DMS114 treated with DMSO at 0.1 percent for 48 hours (cell line): ENCODE measurements around the gene PPARG.

ENCODE experiments used
- DNase-seq: peaks from one replicate; lab custom pipeline; 2025; ENCODE audit not compliant: unreplicated experiment; lab: John Stamatoyannopoulos, UW

PPARG gene

GRCh38 chr3:12342151-12342550 is 53.3 kb downstream of the PPARG start:
- DNase-seq = no peak

- DNase-seq = no peak
These were observed 54.2 kb downstream of the PPARG start for GRCh38 chr3:12343047-12343501.

DNA sequence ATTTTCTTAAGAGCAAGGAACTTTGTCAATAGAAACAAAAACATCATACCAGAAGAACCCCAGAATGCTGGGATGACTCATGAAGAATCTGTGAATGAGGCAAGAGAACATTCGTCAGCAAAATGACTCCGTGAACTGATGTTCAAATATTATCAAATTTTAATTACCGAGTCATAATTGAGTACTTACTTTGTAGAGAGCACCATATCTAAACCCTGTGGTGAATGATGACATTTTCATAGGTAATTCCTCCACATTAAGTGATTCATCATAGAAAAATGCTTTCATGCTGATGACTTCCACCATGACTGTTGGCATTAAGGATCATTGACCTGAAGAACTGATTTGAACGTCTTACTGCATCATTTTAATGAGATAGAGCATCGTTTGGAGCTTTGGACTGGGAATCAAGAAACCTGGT is 56.3 kb downstream of the PPARG start:
- DNase-seq = no peak

DNA sequence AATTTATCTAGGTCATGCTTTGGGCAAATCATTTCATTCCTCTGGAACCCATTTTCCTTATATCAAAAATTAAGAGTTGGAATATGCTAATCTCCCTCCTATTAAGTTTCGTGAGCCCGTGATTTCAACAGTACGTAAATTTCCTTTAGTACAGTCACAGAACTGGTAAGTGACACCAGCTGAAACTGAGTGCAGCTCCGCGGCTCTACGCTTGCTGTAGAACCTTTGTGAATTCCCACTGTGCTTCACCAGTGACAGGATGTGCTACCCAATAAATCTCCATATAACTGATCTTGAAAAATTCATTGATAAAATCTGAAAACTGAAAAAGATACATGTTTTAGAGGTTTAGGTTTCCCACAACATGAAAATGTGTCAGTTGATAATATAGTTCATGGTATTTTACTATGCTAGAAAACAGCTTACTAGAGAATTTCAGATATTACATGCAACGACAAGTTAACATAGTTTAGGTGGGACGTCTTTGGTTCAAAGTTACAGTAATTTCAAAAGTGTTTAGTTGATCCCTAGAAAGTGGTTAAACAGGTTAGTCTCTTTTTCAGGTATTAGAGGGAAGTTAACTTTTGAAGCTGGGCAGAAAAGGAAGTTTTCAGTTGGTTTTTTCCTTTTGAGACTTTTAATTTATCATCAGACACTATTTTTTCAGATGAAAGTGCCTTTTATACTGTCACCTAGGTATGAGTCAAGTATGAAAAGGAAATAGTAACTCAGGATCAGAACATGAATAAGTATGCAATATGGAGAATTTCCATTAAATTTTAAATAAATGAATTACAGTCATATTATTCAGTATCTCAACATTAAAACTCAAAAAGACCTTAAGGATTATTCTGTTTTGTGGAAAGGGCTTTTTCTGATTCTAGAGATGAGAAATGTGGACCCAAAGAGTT is 57.0 kb downstream of the PPARG start:
- DNase-seq = no peak

GRCh38 chr3:12347301-12347700 is 58.4 kb downstream of the PPARG start:
- DNase-seq = no peak

DNA sequence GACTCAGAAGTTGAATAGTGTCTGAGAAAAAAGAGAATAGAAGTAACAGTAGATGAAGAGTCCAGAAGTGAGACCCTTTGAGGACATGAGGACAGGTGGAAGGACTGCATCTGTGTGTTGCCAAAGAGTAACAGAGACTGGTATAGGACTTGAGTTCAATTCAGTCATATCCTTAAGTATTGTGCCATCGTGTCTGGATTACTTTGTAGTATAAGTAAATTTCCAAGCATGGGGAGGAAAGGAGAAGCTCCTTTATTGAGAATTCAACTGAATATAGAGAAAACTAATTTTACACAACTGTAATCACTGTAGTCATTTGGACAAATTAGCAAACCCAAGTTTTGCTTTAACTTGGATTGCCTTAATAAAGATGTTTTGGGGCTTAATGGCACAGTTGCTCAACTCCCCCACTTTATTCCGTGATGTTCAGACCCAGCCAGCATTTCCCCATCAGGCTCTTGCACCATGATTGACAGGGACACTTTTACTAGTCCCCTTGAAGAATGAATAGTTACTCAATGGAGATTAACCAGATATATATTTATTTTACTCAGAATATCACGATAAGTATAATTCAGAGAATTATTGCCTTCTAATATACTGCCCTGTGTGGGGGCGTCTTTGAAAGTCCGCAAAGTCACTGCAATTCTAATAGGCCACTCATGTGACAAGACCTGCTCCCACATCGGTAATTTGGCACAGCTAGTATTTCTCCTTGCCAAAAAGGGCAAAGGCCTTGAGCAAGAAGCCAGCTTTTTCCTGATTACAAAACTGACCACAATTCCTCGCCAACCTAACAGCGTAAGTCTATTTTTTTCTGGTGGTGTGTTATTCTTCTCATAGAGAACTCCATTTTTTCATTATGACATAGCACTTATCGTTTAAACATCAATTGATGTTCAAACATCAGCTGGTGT is 61.3 kb downstream of the PPARG start:
- no peak for DNase-seq

DNA sequence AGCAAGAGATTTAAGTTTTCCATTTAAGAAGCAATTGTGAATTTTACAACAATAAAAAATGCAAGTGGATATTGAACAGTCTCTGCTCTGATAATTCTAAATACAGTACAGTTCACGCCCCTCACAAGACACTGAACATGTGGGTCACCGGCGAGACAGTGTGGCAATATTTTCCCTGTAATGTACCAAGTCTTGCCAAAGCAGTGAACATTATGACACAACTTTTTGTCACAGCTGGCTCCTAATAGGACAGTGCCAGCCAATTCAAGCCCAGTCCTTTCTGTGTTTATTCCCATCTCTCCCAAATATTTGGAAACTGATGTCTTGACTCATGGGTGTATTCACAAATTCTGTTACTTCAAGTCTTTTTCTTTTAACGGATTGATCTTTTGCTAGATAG is 62.3 kb downstream of the PPARG start:
- DNase-seq = no peak

DNA sequence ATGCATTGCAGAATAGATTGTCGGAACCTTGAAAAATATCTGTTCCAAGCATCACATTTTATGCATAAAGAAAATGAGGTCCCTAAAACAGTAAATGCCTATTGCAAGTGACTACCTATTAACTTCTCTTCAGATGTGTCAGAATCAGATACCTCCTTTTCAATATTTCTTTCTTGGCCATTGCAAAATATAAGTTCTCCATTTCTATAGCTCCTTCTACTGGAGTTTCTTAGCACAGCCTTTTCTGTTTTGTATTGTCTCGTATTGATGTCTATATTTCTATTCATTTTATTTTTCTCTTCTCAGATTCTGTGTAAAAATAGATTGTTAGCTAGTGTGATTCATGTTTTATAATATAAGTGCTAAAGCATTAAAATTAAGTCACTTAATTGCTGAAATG is 63.4 kb downstream of the PPARG start:
- DNase-seq = no peak

DNA sequence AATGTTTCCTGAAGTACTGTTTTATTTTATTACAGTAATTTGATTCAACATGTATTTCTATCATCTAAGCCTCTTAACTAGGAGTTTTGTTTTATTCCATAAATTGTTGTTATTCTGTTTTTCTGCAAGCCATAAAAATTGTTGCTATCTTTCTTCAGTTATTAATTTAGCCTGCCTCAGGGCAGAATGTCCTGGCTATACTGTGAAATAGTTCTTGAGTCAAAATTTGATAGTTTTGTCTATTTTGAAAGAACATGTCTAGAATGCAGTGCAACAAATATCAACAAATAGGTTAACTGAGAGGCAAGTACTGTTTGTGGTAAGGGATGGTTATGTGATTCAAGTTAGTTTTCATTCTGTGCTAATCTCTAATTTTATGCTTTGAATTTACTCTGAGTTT is 63.9 kb downstream of the PPARG start:
- no peak for DNase-seq

DNA sequence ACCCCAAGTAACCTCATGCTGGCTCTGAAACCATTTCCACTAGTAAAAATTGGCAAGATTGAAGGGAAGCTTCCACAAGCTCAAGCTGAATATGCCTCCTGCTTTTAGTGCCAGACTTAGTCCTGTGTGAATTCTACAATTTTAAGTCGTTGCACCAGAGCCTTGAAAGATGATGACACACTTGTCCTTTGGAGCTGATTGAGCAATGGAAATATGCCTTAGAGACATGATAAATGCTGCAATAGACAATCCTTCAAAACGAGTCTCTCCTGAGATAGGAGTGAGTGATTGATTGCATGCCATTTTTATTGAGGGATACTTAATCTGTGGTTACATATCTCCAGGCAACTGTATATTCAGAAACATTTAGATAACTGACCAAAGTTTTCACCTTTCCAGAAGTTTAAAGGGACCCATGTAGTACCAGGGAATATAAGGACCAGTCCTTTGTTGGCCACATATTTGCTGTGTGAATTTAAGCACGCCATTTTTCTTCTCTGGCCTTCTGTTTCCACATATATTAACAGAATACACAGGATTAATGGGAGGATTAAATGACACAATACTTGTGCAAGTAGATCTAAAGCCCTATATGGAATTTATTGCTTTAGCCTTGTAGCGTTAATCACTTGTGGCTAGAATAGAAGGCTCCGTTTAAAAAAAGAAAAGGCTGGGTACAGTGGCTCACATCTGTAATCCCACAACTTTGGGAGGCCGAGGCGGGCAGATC is 65.1 kb downstream of the PPARG start:
- DNase-seq = no peak

DNA sequence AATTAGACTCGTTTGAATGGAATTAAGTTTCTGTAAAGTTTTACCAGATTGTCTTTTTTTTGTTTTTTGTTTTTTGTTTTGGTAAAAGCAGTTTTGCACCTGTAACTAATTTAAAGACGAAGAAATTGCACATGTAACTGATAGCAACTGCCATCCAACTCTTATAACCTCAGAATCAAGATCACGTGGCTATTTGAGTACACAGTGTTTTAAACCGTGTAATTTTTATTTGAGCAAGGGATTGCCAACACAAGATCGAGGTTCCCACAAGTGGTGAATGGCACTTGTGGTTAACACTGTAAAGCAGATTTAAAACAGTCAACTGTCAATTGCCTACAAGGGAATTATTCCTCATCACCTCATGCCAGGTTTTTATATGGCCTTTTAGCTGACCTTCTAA is 67.3 kb downstream of the PPARG start:
- no peak for DNase-seq

DNA sequence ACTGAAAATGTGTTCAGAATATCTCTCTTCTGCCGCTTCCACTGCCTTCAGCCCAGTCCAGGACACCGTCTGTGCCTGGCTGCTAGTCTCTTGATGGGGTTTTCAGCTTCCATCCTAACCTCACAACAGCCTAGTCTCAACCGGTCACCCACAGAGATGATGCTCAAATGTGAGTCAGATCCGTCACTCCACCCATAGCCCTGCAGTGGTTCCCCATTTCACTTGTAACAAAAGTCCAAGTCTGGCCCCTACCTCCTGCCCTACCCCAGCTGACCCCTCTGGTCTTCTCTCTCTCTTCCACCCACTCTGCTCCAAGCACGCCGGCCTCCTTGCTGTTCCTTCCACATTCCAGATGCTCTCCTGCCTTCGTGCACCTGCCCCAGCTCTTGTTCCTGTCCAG is 68.1 kb downstream of the PPARG start:
- no peak for DNase-seq

GRCh38 chr3:12357456-12357855 is 68.6 kb downstream of the PPARG start:
- DNase-seq = no peak

GRCh38 chr3:12363397-12364195 is 74.7 kb downstream of the PPARG start:
- no peak for DNase-seq

GRCh38 chr3:12367346-12367745 is 78.5 kb downstream of the PPARG start:
- no peak for DNase-seq

DNA sequence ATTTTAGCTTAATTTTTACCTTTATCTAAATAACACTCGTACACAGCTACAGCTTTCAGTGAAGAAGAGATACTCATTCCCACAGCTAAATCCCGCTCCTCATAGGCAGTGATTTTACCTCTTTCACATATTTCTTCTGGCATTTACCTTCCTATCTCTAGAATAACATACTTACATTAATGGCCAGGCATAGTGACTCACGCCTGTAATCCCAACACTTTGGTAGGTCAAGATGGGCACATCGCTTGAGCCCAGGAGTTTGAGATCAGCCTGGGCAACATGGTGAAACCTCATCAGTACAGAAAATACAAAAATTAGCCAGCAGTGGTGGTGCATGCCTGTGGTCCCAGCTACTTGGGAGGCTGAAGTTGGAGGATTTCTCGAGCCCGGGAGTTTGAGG is 80.2 kb downstream of the PPARG start:
- DNase-seq = no peak

- no peak for DNase-seq
These were observed 80.7 kb downstream of the PPARG start for GRCh38 chr3:12369598-12369997.

DNA sequence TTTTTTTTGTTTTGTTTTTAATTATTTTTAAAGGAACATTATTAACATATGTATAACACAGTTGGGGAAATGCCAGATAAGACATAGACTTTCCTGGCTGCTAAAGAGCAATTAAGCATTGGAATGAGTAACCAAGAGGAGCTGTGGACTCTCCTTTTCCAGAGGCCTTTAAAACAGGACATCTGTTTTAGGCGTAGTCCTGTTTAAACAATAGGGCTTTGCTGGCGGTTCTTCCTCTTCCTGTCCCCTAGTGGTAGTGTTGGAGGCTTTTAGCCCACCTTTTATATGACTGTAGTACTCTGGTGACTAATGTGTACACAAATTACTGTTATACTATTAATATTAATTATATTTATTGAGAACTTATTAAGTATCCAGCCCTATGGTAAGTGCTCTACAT is 81.9 kb downstream of the PPARG start:
- no peak for DNase-seq

DNA sequence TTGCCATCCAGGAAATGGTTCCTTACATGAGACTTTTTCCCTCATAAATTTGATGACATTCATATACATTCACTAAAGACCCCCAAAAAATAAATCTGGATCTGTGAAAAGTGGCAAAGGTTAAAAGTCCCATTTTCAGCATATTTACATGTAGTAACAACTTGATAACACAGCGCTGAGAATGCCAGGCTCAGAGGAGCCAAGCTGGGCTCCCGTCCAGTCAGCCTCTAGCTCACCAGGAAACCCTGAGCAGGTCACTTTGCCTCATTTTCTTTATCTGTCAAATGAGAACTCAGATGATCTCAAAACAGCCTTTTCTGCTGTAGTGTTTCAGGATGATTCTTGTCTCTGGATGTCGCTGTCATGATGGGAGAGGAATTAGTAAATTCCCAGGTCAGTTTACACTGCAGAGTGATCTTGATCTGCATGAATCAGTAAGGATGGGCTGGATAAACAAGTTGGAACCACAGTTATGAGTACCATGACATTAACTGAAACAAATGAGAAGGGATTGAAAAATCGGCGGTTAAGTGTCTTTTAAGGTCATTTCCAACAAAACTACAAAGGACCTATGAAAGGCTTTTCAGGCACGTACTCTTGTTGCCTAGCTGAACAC is 82.8 kb downstream of the PPARG start:
- DNase-seq = no peak

DNA sequence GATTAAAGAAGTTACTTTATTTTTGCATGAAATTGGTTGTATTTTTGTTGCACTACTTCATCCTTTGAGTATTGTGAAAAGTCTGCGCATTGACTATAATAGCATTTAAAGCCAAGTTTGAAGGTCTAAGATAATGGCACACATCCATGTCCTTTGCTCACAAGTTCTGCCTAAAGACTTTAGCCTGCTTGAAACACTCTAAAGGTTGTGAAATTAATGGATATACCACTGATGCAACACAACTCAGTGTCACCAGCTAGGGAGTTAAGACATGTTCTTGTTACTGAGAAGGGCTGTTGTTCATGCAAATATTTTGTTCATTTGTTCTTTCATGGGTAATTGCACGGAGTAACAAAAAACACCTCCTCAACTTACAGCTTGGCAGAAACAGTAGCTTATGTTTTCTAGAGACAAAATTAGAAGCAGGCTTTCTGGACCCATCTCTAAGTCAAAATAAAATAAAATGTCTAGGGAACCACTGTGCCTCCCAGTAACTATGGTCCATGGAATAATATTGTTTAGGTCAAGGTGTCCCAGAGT is 83.9 kb downstream of the PPARG start:
- no peak for DNase-seq
